GM10847 (cell line): ENCODE data around the gene HCRTR2.

Experiments
- POLR2A ChIP-seq: IDR thresholded peaks from 2 replicates; pipeline ENCODE4 v1.6.1; 2011; ENCODE audit not compliant: insufficient read length; ENCODE audit errors: extremely low read depth

Gene HCRTR2

GRCh38 chr6:55282115-55282514, 107.8 kb downstream of the HCRTR2 start:
- TF ChIP-seq POLR2A: no peak

GRCh38 chr6:55286824-55287223, 112.5 kb downstream of the HCRTR2 start:
- TF ChIP-seq POLR2A: no peak

- TF ChIP-seq POLR2A: no peak
Measured at GRCh38 chr6:55290736-55291135, 116.4 kb downstream of the HCRTR2 start.

GRCh38 chr6:55293116-55293515, 118.8 kb downstream of the HCRTR2 start:
- no peak for TF ChIP-seq POLR2A

- TF ChIP-seq POLR2A: no peak
Measured at GRCh38 chr6:55299286-55299985, 125.1 kb downstream of the HCRTR2 start.

- no peak for TF ChIP-seq POLR2A
Measured at GRCh38 chr6:55304747-55305146, 130.4 kb downstream of the HCRTR2 start.

GRCh38 chr6:55319961-55320695, 145.8 kb downstream of the HCRTR2 start:
- TF ChIP-seq POLR2A: no peak

- TF ChIP-seq POLR2A: no peak
Measured at GRCh38 chr6:55320696-55321086, 146.4 kb downstream of the HCRTR2 start.

GRCh38 chr6:55327169-55327568, 152.9 kb downstream of the HCRTR2 start, which contains the start of gene GFRAL:
Gene GFRAL, plus strand, starts transcription at chr6:55327469. Its CDS starts 86 bp downstream, at chr6:55327555.
- TF ChIP-seq POLR2A: no peak
